Measurements from ENCODE around the gene CCER1. TPM values are rescaled to one million over a fixed set of nuclear protein-coding genes. Genes with fewer than 3 reads are reported as not detected.
"Not testable (repeated sequence)": the region's sequence is repeated elsewhere in the genome, so short reads cannot be mapped to it uniquely, and the experiment has no call there.

CCER1 gene
- total and polyA plus RNA-seq, 4 donors = not detected

DNA sequence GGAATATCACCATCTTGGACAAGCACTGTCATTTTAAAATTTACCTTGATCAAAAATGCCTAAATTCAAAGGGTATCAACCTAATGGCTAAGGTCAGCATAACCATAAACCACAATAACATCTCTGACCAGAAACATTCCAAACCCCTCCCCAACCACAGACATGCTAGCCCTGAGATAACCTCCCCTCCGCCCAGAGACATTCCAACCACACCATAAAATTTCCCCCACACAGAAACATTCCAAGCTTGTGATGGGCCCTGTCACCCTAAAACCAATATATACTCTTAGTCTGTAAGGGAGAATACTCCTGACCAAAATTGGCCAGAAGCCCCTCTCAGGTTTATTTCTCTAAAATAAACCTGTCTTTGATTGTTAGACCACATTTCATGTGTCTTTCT, 32.1 kb upstream of the CCER1 start:
- Histone ChIP-seq H3K9me3 (ENCODE audit: control insufficient read depth, insufficient read depth, low read length) (no peaks in the 10 kb centered on the region), H3K4me3 (ENCODE audit: low read depth, low read length) (no peak overlapping the region), H3K4me1 (ENCODE audit: control insufficient read depth, insufficient read depth, low read length) (no peaks in the 10 kb centered on the region), H3K27ac (ENCODE audit: low read depth, low read length) (no peak overlapping the region), H3K27me3 (ENCODE audit: control insufficient read depth, insufficient read depth, low read length) (no peaks in the 10 kb centered on the region), H3K36me3 (ENCODE audit: control insufficient read depth, insufficient read depth, low read length) (no peaks in the 10 kb centered on the region)
- no peak for DNase-seq (ENCODE audit: low read depth in 4 of 6, low spot score in 6 of 6)
- WGBS (ENCODE audit: insufficient coverage) = no CpG with 5 or more reads among the region's 1 CpG

DNA sequence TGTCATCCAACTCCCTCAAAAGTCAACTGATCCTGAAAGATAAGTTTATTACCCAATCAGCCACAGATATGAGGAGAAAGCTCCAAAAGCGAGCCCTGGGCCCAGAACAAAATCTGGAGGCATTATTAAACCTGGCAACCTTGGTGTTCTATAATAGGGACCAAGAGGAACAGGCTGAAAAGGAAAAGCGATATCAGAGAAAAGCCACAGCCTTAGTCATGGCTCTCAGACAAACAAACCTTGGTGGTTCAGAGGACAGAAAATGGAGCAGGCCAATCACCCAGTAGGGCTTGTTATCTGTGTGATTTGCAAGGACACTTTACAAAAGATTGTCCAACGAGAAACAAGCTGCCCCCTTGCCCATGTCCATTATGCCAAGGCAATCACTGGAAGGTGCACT, 30.4 kb upstream of the CCER1 start:
- H3K4me3 ChIP-seq (ENCODE audit: low read depth, low read length); H3K4me1 ChIP-seq (ENCODE audit: control insufficient read depth, insufficient read depth, low read length); H3K36me3 ChIP-seq (ENCODE audit: control insufficient read depth, insufficient read depth, low read length); H3K27me3 ChIP-seq (ENCODE audit: control insufficient read depth, insufficient read depth, low read length); H3K9me3 ChIP-seq (ENCODE audit: control insufficient read depth, insufficient read depth, low read length); H3K27ac ChIP-seq (ENCODE audit: low read depth, low read length); DNase-seq (ENCODE audit: low read depth in 4 of 6, low spot score in 6 of 6): not testable (repeated sequence)
- WGBS (ENCODE audit: insufficient coverage) = 100% methylated on average over 1 of the region's 3 CpGs

DNA sequence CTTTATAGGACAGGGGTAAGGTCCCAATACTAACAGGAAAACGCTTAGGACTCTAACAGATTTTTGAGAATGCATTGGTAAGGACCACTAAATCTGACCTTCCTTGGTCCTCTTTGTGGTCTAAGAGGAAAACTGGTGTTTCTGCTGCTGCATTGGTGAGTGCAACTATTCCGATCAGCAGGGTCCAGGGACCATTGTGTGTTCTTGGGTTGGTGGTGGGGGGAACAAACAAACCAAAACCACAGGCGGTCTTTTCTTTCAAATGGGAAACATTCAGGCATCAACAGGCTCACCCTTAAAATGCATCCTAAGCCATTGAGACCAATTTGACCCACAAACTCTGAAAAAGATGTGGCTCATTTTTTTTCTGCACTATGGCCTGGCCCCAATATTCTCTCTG, 29.1 kb upstream of the CCER1 start:
- no peaks in the 10 kb centered on the region for H3K27me3 ChIP-seq (ENCODE audit: control insufficient read depth, insufficient read depth, low read length)
- 43% methylated on average over 1 of the region's 3 CpGs for WGBS (ENCODE audit: insufficient coverage)
- H3K36me3 ChIP-seq (ENCODE audit: control insufficient read depth, insufficient read depth, low read length) = no peaks in the 10 kb centered on the region
- no peak overlapping the region for H3K4me3 ChIP-seq (ENCODE audit: low read depth, low read length)
- H3K4me1 ChIP-seq (ENCODE audit: control insufficient read depth, insufficient read depth, low read length) = no peaks in the 10 kb centered on the region
- no peaks in the 10 kb centered on the region for H3K9me3 ChIP-seq (ENCODE audit: control insufficient read depth, insufficient read depth, low read length)
- H3K27ac ChIP-seq (ENCODE audit: low read depth, low read length) = no peak overlapping the region
- no peak for DNase-seq (ENCODE audit: low read depth in 4 of 6, low spot score in 6 of 6)

DNA sequence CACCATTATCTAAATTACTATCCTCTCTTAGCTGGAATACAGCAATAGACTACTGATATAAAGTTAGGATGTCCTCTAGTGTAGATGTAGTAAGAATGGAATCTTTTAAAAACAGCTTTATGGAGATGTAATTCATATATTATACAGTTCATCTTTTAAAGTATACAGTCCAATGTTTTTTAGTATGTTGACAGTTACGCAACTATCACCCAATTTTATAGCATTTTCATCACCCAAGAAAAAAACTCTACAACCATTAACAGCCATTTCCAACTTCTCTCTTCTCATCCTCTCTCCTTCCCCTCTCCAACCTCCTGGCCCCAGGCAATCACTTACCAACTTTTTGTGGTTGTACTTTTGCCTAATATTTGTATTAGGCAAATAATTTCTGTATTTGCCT, 27.2 kb upstream of the CCER1 start:
- DNase-seq (ENCODE audit: low read depth in 4 of 6, low spot score in 6 of 6) = no peak
- no CpG with 5 or more reads among the region's 1 CpG for WGBS (ENCODE audit: insufficient coverage)
- H3K27me3 ChIP-seq (ENCODE audit: control insufficient read depth, insufficient read depth, low read length) = no peaks in the 10 kb centered on the region
- H3K9me3 ChIP-seq (ENCODE audit: control insufficient read depth, insufficient read depth, low read length) = no peaks in the 10 kb centered on the region
- H3K36me3 ChIP-seq (ENCODE audit: control insufficient read depth, insufficient read depth, low read length) = no peaks in the 10 kb centered on the region
- no peaks in the 10 kb centered on the region for H3K4me1 ChIP-seq (ENCODE audit: control insufficient read depth, insufficient read depth, low read length)
- no peak overlapping the region for H3K27ac ChIP-seq (ENCODE audit: low read depth, low read length)
- no peak overlapping the region for H3K4me3 ChIP-seq (ENCODE audit: low read depth, low read length)

DNA sequence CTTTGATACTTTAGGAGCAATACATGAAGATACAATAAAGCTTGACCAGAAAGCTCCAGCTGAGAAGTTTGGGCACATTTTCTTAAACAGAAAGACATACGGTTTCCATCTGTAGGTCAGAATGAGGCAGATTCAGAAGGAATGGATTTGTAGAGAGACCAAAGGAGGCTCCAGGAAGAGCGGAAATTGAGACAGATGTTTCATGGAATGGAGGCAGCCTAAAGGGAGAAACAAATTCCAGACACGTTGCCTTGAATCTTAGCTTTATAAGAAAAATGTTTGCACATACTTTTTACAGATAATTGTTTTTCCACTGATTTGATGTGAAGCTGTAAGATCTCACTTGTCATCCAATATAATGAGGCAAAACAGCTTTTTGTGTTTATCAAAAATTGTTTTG, 25.0 kb upstream of the CCER1 start:
- no peaks in the 10 kb centered on the region for H3K36me3 ChIP-seq (ENCODE audit: control insufficient read depth, insufficient read depth, low read length)
- no peak overlapping the region for H3K4me3 ChIP-seq (ENCODE audit: low read depth, low read length)
- H3K27me3 ChIP-seq (ENCODE audit: control insufficient read depth, insufficient read depth, low read length) = no peaks in the 10 kb centered on the region
- no peak overlapping the region for H3K27ac ChIP-seq (ENCODE audit: low read depth, low read length)
- no peaks in the 10 kb centered on the region for H3K4me1 ChIP-seq (ENCODE audit: control insufficient read depth, insufficient read depth, low read length)
- DNase-seq (ENCODE audit: low read depth in 4 of 6, low spot score in 6 of 6) = peak in 2 of 6 donors; percentile 19 to 52
- no peaks in the 10 kb centered on the region for H3K9me3 ChIP-seq (ENCODE audit: control insufficient read depth, insufficient read depth, low read length)
- 76% methylated on average over 2 of the region's 3 CpGs for WGBS (ENCODE audit: insufficient coverage)

DNA sequence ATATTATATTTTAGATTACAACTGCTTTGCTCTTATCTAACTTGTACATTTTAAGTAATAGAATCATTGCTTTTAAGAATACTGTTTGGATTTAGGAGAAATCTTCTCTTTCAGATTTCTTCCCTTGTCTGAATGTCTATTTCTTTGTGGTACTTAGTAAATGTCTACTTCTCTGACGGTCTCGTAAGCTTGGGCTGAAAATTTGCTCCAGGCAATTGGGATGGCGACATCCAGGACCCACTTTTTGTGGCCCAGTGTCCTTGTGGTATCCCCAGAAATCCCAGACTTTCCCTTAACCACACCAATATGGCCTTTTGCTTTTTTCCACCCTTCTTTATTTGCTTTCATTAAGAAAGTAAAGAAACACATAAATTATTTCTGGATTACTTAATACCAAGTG, 24.0 kb upstream of the CCER1 start:
- Histone ChIP-seq H3K27ac (ENCODE audit: low read depth, low read length) (no peak overlapping the region), H3K4me3 (ENCODE audit: low read depth, low read length) (no peak overlapping the region), H3K9me3 (ENCODE audit: control insufficient read depth, insufficient read depth, low read length) (no peaks in the 10 kb centered on the region), H3K27me3 (ENCODE audit: control insufficient read depth, insufficient read depth, low read length) (no peaks in the 10 kb centered on the region), H3K4me1 (ENCODE audit: control insufficient read depth, insufficient read depth, low read length) (no peaks in the 10 kb centered on the region), H3K36me3 (ENCODE audit: control insufficient read depth, insufficient read depth, low read length) (no peaks in the 10 kb centered on the region)
- 77% methylated on average over 3 of the region's 3 CpGs for WGBS (ENCODE audit: insufficient coverage)
- DNase-seq (ENCODE audit: low read depth in 4 of 6, low spot score in 6 of 6) = no peak

DNA sequence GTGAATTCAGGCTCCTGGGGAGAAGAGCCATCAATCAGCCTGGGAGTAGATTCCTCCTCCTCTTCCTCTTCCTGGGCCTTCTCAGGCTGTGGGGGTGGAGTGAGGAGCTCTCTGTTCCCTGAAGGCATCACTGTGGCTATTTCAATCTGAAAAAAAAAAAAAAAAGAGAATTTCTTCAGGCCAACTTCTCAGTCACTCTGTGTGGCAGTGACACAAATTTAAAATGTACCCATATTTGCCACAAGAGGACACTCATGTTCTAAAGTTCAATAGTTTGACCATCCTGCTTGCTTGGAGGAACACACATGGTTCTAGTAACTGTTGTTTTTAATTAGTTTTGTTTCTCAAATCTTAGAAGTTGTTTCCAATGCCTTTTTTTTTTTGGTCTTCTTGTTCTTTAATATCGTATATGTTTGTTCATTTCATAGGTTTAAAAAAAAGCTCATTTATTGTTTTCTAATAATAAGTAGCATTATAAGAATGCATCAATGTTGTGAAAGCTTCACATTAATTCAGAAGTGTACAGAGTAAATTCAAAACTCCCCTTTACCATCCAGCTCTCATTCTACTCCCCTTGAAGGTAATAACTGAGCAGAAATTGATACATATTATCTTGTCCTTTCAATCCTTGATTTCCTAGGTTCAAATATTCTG, 23.3 kb upstream of the CCER1 start:
- H3K27me3 ChIP-seq (ENCODE audit: control insufficient read depth, insufficient read depth, low read length) = no peaks in the 10 kb centered on the region
- no peak overlapping the region for H3K4me3 ChIP-seq (ENCODE audit: low read depth, low read length)
- H3K4me1 ChIP-seq (ENCODE audit: control insufficient read depth, insufficient read depth, low read length) = no peaks in the 10 kb centered on the region
- no peaks in the 10 kb centered on the region for H3K9me3 ChIP-seq (ENCODE audit: control insufficient read depth, insufficient read depth, low read length)
- no CpG with 5 or more reads among the region's 1 CpG for WGBS (ENCODE audit: insufficient coverage)
- peak in 4 of 6 donors; percentile 20 to 87 (median 60) for DNase-seq (ENCODE audit: low read depth in 4 of 6, low spot score in 6 of 6)
- H3K36me3 ChIP-seq (ENCODE audit: control insufficient read depth, insufficient read depth, low read length) = no peaks in the 10 kb centered on the region
- no peak overlapping the region for H3K27ac ChIP-seq (ENCODE audit: low read depth, low read length)

DNA sequence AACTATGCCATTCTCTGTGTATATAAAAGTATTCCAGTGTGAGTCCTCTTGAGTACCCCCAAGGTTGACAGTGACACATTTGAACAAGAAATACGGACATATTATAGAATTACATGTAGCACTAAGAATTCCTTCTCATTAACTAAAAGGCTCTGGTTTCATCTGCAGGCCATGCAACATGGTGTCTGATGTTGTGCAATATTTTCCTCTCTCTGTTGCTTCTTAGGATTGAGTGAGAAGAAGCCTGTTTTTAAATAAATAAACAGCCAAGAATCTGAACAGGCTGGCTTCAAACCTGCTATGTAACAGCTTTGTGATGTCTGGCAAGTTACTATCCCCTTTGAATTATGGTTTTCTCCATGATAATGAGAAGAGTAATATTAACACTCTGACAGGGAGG, 22.2 kb upstream of the CCER1 start:
- DNase-seq (ENCODE audit: low read depth in 4 of 6, low spot score in 6 of 6) = no peak
- H3K27me3 ChIP-seq (ENCODE audit: control insufficient read depth, insufficient read depth, low read length) = no peaks in the 10 kb centered on the region
- no CpG with 5 or more reads among the region's 1 CpG for WGBS (ENCODE audit: insufficient coverage)
- H3K36me3 ChIP-seq (ENCODE audit: control insufficient read depth, insufficient read depth, low read length) = no peaks in the 10 kb centered on the region
- H3K27ac ChIP-seq (ENCODE audit: low read depth, low read length) = no peak overlapping the region
- H3K4me3 ChIP-seq (ENCODE audit: low read depth, low read length) = no peak overlapping the region
- H3K4me1 ChIP-seq (ENCODE audit: control insufficient read depth, insufficient read depth, low read length) = no peaks in the 10 kb centered on the region
- no peaks in the 10 kb centered on the region for H3K9me3 ChIP-seq (ENCODE audit: control insufficient read depth, insufficient read depth, low read length)

DNA sequence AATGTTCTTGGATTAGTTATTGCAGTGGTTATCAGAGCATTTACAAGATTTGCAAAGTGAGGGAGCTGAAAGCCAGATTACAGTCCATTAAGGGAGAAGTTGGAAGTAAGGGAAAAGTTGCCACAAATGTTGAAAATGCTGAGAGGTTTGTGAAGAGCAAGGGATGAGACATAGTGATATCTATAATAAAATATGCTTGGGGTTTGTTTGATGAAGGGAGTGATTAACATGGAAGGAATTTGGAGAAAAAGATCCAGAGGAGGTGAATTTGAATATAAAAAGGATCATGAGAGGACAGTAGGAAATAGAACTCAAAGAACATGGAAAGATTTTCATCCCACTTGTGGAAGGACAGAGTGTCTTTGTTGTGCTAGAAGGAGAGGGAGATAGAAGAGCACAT, 19.3 kb upstream of the CCER1 start:
- Histone ChIP-seq H3K9me3 (ENCODE audit: control insufficient read depth, insufficient read depth, low read length) (no peaks in the 10 kb centered on the region), H3K4me3 (ENCODE audit: low read depth, low read length) (no peak overlapping the region), H3K36me3 (ENCODE audit: control insufficient read depth, insufficient read depth, low read length) (no peaks in the 10 kb centered on the region), H3K4me1 (ENCODE audit: control insufficient read depth, insufficient read depth, low read length) (no peaks in the 10 kb centered on the region), H3K27ac (ENCODE audit: low read depth, low read length) (no peak overlapping the region), H3K27me3 (ENCODE audit: control insufficient read depth, insufficient read depth, low read length) (no peaks in the 10 kb centered on the region)
- no peak for DNase-seq (ENCODE audit: low read depth in 4 of 6, low spot score in 6 of 6)

DNA sequence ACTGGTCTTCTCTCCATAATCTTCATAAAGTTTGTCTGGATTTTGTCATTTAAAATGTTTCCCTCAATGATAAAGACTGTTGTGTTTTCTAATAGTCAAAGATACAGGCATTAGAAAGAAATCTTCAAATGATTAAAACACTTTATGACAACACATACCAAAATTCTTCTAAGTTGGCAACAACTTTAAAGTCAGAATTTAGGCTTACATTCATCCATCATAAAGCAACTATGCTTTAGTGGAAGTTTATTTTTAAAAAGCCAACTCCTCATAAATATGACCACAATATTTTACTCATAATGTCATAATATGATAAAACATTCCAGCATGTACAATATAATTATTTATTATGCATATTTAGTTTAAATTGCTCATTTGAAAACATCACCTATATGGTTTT, 17.2 kb upstream of the CCER1 start:
- DNase-seq (ENCODE audit: low read depth in 4 of 6, low spot score in 6 of 6) = no peak
- no peaks in the 10 kb centered on the region for H3K4me1 ChIP-seq (ENCODE audit: control insufficient read depth, insufficient read depth, low read length)
- H3K9me3 ChIP-seq (ENCODE audit: control insufficient read depth, insufficient read depth, low read length) = no peaks in the 10 kb centered on the region
- no peaks in the 10 kb centered on the region for H3K36me3 ChIP-seq (ENCODE audit: control insufficient read depth, insufficient read depth, low read length)
- no peaks in the 10 kb centered on the region for H3K27me3 ChIP-seq (ENCODE audit: control insufficient read depth, insufficient read depth, low read length)
- H3K4me3 ChIP-seq (ENCODE audit: low read depth, low read length) = no peak overlapping the region
- H3K27ac ChIP-seq (ENCODE audit: low read depth, low read length) = no peak overlapping the region
